LNCaP clone FGC (cell line): ENCODE data around the gene ICAM1.

Experiments
- DNase-seq: peaks from one replicate; pipeline ENCODE4 v3.0.0-alpha.2; 2011; ENCODE audit warnings: low read depth
- H3K4me3 ChIP-seq: 2 replicates; pipeline ENCODE4 v1.5.1; 2011; ENCODE audit warnings: mild to moderate bottlenecking, low read depth, low read length, control low read depth
- CTCF ChIP-seq: IDR thresholded peaks from 2 replicates; pipeline ENCODE4 v1.5.1; 2012; ENCODE audit warnings: mild to moderate bottlenecking; ENCODE audit not compliant: control insufficient read depth, insufficient read depth; ENCODE audit errors: extremely low read depth

ICAM1 gene

GRCh38 chr19:10256970-10257615 is 13.8 kb upstream of the ICAM1 start:
- no peak for DNase-seq
- H3K4me3 ChIP-seq: no peak overlapping the region
- no peak for TF ChIP-seq CTCF

- H3K4me3 ChIP-seq: no peak overlapping the region
- no peak for DNase-seq
- no peak for TF ChIP-seq CTCF
These were observed 12.7 kb upstream of the ICAM1 start for GRCh38 chr19:10258080-10258710.

GRCh38 chr19:10259162-10259905 is 11.6 kb upstream of the ICAM1 start:
- TF ChIP-seq CTCF: peak; percentile 71
- no peak overlapping the region for H3K4me3 ChIP-seq
- peak; percentile 63 for DNase-seq

GRCh38 chr19:10260141-10260584 is 10.8 kb upstream of the ICAM1 start:
- no peak for TF ChIP-seq CTCF
- no peak overlapping the region for H3K4me3 ChIP-seq
- no peak for DNase-seq

- TF ChIP-seq CTCF: no peak
- no peak for DNase-seq
- H3K4me3 ChIP-seq: no peak overlapping the region
These were observed 8.1 kb upstream of the ICAM1 start for GRCh38 chr19:10262771-10263170.

GRCh38 chr19:10266706-10267105 is 4.2 kb upstream of the ICAM1 start:
- TF ChIP-seq CTCF: no peak
- H3K4me3 ChIP-seq: no peak overlapping the region
- no peak for DNase-seq

GRCh38 chr19:10268071-10268470 is 2.8 kb upstream of the ICAM1 start:
- TF ChIP-seq CTCF: no peak
- no peak overlapping the region for H3K4me3 ChIP-seq
- DNase-seq: no peak
